Measurements from ENCODE around the gene GATD1. TPM values are rescaled to one million over a fixed set of nuclear protein-coding genes. Genes with fewer than 3 reads are reported as not detected.

The GATD1 gene
- total RNA-seq, 2 donors from 2014 or later, result 13.3 to 29.8 TPM

DNA sequence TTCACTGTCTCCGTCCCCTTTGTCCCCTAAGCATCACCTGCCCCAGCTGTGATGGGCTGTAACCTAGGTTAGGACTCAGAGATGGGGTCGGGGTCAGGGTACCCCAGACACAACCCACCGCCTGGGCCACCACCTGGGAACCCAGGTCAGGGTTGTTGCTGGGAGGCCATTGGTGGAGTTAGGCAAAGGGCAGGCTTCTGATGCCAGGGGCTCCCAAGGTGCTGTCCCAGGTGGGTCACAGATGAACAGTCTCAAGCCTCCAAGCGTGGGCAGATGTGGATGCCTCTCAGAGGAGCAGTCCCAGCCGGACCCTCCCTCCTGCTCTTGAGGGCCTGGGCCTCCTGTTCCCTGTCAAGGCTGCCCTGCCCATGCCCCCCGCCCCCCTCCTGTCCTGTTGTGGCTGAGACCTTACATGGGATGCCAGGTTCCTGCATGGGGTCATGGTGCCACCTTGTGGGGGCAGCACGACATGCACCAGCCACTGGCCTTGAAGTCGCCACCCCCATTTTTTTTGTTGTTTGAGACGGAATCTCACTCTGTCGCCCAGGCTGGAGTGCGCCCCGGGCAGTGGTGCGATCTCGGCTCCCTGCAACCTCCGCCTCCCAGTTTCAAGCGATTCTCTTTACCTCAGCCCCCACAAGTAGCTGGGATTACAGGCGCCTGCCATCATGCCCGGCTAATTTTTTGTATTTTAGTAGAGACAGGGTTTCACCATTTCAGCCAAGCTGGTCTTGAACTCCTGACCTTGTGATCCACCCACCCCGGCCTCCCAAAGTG lies 12.1 kb downstream of the GATD1 start:
- no peaks in the 10 kb centered on the region for H3K27me3 ChIP-seq
- no peaks in the 10 kb centered on the region for H3K4me1 ChIP-seq
- no peaks in the 10 kb centered on the region for H3K9me3 ChIP-seq
- no peak for DNase-seq (ENCODE audit: low spot score)
- TF ChIP-seq, protein P1, sequence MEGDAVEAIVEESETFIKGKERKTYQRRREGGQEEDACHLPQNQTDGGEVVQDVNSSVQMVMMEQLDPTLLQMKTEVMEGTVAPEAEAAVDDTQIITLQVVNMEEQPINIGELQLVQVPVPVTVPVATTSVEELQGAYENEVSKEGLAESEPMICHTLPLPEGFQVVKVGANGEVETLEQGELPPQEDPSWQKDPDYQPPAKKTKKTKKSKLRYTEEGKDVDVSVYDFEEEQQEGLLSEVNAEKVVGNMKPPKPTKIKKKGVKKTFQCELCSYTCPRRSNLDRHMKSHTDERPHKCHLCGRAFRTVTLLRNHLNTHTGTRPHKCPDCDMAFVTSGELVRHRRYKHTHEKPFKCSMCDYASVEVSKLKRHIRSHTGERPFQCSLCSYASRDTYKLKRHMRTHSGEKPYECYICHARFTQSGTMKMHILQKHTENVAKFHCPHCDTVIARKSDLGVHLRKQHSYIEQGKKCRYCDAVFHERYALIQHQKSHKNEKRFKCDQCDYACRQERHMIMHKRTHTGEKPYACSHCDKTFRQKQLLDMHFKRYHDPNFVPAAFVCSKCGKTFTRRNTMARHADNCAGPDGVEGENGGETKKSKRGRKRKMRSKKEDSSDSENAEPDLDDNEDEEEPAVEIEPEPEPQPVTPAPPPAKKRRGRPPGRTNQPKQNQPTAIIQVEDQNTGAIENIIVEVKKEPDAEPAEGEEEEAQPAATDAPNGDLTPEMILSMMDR (IDR thresholded peaks at IDR 0.05), result peak; percentile 54 to 70
- H3K27ac ChIP-seq, result no peak overlapping the region
- H3K4me3 ChIP-seq, result no peak overlapping the region
- peaks cover 53% of the 10 kb centered on the region for H3K36me3 ChIP-seq

DNA sequence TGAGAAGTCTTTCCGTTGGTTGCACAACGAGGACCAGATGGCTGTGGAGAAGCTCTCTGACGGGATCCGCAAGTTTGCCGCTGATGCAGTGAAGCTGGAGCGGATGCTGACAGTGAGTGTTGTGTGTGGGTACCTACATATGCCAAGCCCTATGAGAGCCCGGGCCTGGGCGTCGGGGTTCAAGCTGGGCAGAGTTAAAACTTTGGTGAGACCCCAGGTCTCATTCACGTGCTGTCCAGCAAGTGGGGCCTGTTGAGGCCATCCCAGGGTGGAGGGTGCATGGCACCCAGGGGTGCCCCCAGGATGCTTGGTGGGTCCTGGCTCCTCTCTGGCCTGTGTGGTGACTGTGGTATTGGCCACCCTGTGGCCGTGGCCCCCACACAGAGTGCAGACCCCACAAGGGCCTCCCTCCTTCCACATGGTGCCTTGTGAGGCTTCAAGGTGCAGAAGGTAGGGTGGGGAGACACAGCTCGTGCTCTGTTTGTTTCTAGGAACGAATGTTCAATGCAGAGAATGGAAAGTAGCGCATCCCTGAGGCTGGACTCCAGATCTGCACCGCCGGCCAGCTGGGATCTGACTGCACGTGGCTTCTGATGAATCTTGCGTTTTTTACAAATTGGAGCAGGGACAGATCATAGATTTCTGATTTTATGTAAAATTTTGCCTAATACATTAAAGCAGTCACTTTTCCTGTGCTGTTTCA lies 12.8 kb downstream of the GATD1 start:
- DNase-seq (ENCODE audit: low spot score), result no peak
- Histone ChIP-seq H3K36me3 (peaks cover 60% of the 10 kb centered on the region), H3K27ac (no peak overlapping the region), H3K27me3 (no peaks in the 10 kb centered on the region), H3K4me3 (no peak overlapping the region), H3K4me1 (no peaks in the 10 kb centered on the region), H3K9me3 (no peaks in the 10 kb centered on the region)
- TF ChIP-seq, protein P1 (IDR thresholded peaks at IDR 0.05), result no peak

DNA sequence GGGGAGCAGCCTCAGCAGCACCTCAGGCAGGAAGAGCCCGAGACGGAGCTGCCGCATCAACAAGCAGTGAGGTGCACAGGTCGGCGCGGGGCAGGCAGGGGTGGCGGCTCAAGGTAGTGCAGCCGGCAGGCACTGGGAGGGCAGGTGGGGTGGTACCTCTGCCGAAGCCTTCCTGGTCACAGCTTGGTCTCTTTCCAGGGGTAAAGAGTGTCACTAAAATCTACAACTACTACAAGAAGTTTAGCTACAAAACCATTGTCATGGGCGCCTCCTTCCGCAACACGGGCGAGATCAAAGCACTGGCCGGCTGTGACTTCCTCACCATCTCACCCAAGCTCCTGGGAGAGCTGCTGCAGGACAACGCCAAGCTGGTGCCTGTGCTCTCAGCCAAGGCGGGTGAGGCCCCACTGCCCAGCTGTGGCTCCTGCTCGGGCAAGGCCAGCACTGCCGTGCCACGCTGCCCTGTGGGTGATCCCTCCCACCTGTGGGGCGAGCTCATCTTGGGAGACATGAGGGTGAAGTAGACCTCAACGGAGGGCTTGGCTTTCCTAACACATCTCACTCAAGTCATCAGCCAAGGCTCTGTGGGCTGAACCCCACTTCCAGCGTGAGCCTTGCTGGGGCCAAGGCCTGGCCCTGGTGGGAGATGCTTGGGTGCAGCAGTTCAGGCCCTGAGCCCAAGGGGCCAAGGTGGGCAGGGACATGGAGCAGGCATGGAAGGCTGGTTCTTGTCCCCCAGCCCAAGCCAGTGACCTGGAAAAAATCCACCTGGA lies 13.6 kb downstream of the GATD1 start:
- Histone ChIP-seq H3K27ac (no peak overlapping the region), H3K27me3 (no peaks in the 10 kb centered on the region), H3K4me1 (no peaks in the 10 kb centered on the region), H3K4me3 (no peak overlapping the region), H3K9me3 (no peaks in the 10 kb centered on the region), H3K36me3 (peaks cover 68% of the 10 kb centered on the region)
- TF ChIP-seq, protein P1 (IDR thresholded peaks at IDR 0.05), result no peak
- DNase-seq (ENCODE audit: low spot score), result no peak

DNA sequence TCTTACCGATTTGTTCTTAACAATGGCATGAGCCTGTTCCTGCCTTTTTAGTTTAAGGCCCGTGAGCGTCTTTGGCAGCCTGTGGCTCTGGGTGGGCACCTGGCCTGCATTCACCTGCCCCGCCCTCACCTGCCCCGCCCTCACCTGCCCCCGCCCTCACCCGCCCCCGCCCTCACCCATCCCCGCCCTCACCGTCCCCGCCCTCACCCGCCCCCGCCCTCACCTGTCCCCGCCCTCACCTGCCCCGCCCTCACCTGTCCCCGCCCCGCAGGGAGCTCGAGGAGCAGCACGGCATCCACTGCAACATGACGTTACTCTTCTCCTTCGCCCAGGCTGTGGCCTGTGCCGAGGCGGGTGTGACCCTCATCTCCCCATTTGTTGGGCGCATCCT lies 14.2 kb downstream of the GATD1 start:
- H3K36me3 ChIP-seq, result peaks cover 69% of the 10 kb centered on the region
- H3K4me1 ChIP-seq, result no peaks in the 10 kb centered on the region
- TF ChIP-seq, protein P1 (IDR thresholded peaks at IDR 0.05), result no peak
- no peak for DNase-seq (ENCODE audit: low spot score)
- no peak overlapping the region for H3K27ac ChIP-seq
- H3K27me3 ChIP-seq, result no peaks in the 10 kb centered on the region
- H3K9me3 ChIP-seq, result no peaks in the 10 kb centered on the region
- H3K4me3 ChIP-seq, result no peak overlapping the region

DNA sequence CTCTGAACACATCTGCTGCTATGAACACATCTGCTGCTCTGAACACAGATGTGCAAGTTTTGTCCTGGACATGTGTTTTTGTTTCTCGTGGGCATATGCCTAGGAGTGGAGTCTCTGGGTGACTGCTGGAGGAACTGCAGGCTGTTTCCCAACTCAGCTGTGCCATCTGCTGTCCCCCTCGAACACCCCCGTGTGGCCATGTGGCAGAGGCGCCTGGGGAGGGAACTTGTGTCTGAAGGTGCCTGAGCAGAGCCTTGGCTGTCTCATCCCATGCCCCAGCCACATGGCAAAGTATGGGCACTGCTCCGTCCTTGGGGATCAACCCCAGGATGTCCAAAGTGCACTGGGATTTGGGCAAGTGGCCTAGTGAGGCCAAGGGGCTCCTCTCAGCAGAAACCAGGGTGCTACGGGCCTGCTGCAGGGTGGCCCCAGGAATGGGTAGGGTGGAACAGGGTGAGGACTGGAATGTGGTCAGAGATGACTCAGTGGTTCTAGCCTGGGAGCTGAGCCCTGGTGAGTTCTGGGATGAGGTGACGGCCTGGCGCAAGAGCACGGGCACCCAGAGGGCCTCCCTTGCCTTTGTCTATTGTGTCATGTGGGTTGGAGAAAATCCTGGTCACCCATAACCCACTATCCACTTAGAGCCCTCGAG lies 14.7 kb downstream of the GATD1 start:
- peaks cover 72% of the 10 kb centered on the region for H3K36me3 ChIP-seq
- H3K27ac ChIP-seq, result no peak overlapping the region
- no peak for DNase-seq (ENCODE audit: low spot score)
- TF ChIP-seq, protein P1 (IDR thresholded peaks at IDR 0.05), result no peak
- H3K9me3 ChIP-seq, result no peaks in the 10 kb centered on the region
- H3K4me3 ChIP-seq, result no peak overlapping the region
- no peaks in the 10 kb centered on the region for H3K4me1 ChIP-seq
- no peaks in the 10 kb centered on the region for H3K27me3 ChIP-seq

Measured in right atrium auricular region (tissue), 2 donors.